Body of pancreas (tissue), 4 donors: ENCODE data around the gene PLCXD3. TPM values are rescaled to one million over a fixed set of nuclear protein-coding genes. Genes with fewer than 3 reads are reported as not detected.

Experiments
- ATAC-seq: fragments of 150-250 bp; one replicate; pipeline ENCODE4 v1.9.1; 2016
- DNase-seq, 4 donors: peaks; one replicate each; pipeline ENCODE4 v3.0.0-alpha.2; 2019
- H3K27ac ChIP-seq, 4 donors: fragments of 200-600 bp; sonication (generic); 1 replicate in 3 of 4; 2 replicates in 1 of 4; pipeline versions ENCODE4 v1.5.1 to v1.6.1; 2016 to 2019; ENCODE audit warnings: mild to moderate bottlenecking in 1 of 4, mixed read lengths in 1 of 4, moderate library complexity in 1 of 4
- H3K27me3 ChIP-seq, 2 donors: fragments of 200-600 bp; sonication (generic); one replicate each; pipeline ENCODE4 v1.6.0; 2016; ENCODE audit warnings: mild to moderate bottlenecking in 1 of 2
- H3K36me3 ChIP-seq, 2 donors: fragments of 200-600 bp; sonication (generic); replicated peaks in 1 of 2; 2 replicates each; pipeline ENCODE4 v1.5.1; 2016; ENCODE audit warnings: low read depth in 2 of 2; ENCODE audit not compliant: insufficient read depth in 1 of 2
- H3K4me1 ChIP-seq: fragments of 200-600 bp; sonication (generic); one replicate; pipeline ENCODE4 v1.6.0; 2016
- H3K4me3 ChIP-seq, 2 donors: fragments of 200-600 bp; sonication (generic); 1 replicate in 1 of 2; 2 replicates in 1 of 2; pipeline ENCODE4 v1.5.1; 2016 to 2019
- H3K9me3 ChIP-seq, 3 donors: fragments of 200-600 bp; sonication (generic); 1 replicate in 2 of 3; 2 replicates in 1 of 3; pipeline ENCODE4 v1.5.1; 2016
- CTCF ChIP-seq, 7 experiments: fragments of 450-650 bp in 4 of 7; fragments of 200-600 bp in 3 of 7; sonication (generic) in 3 of 7; IDR thresholded peaks; one replicate each; pipeline ENCODE4 v1.5.1; 2016 to 2019; ENCODE audit warnings: antibody characterized with exemption in 7 of 7
- POLR2A ChIP-seq, 3 donors: fragments of 450-650 bp; IDR thresholded peaks; one replicate each; pipeline ENCODE4 v1.6.1; 2016; ENCODE audit warnings: antibody characterized with exemption in 3 of 3, mild to moderate bottlenecking in 2 of 3
- WGBS, 2 donors: methylation state at CpG; one replicate each; pipeline ENCODE4 v1.1.5; 2017; 5-methylcytosine and 5-hydroxymethylcytosine counted together
- intact Hi-C: fragments of 100-400 bp; cut with DNase I; formaldehyde crosslinking; loops from one replicate; pipeline ENCODE4 v1.15.1; 2023
- total RNA-seq, 2 donors: library from RNA; depleted of rRNA; stranded (reverse); fragments of >200 nt; gene quantifications; one replicate each; pipeline ENCODE4 v1.1.0, GENCODE V29; 2016

Gene PLCXD3
- total RNA-seq, 2 donors from 2014 or later, result 1.6 to 3.9 TPM

GRCh38 chr5:41526699-41527098, 16.3 kb upstream of the PLCXD3 start:
- TF ChIP-seq POLR2A (IDR thresholded peaks at IDR 0.05) (no peak), CTCF (IDR thresholded peaks at IDR 0.05) (no peak)
- H3K4me1 ChIP-seq, result no peaks in the 10 kb centered on the region
- DNase-seq (no peak), ATAC-seq (no peak)
- intact Hi-C loops, result loop anchor here (10.0 kb wide), 1 partner anchor 622 kb away; the partner anchor contains the start of gene C7
- no peaks in the 10 kb centered on the region for H3K36me3 ChIP-seq
- WGBS, 2 donors, result 60 to 69% methylated on average over 4 of the region's 4 CpGs
- no peaks in the 10 kb centered on the region for H3K27me3 ChIP-seq
- H3K4me3 ChIP-seq, result no peak overlapping the region
- H3K27ac ChIP-seq, result no peak overlapping the region
- no peaks in the 10 kb centered on the region for H3K9me3 ChIP-seq

GRCh38 chr5:41524174-41524573, 13.8 kb upstream of the PLCXD3 start:
- peak in 3 of 7 experiments; percentile 14 to 31 (median 25) for TF ChIP-seq CTCF (IDR thresholded peaks at IDR 0.05)
- no peak for TF ChIP-seq POLR2A (IDR thresholded peaks at IDR 0.05)
- DNase-seq, result no peak
- Histone ChIP-seq H3K4me1 (no peaks in the 10 kb centered on the region), H3K4me3 (no peak overlapping the region), H3K27me3 (no peaks in the 10 kb centered on the region), H3K9me3 (no peaks in the 10 kb centered on the region), H3K36me3 (no peaks in the 10 kb centered on the region), H3K27ac (no peak overlapping the region)
- intact Hi-C loops, result loop anchor here (10.0 kb wide), 1 partner anchor 619 kb away; the partner anchor contains the start of gene C7
- ATAC-seq, result no peak

GRCh38 chr5:41522193-41522786, 11.9 kb upstream of the PLCXD3 start:
- Histone ChIP-seq H3K27me3 (peaks cover 0 to 3% of the 10 kb centered on the region in 2 donors), H3K27ac (no peak overlapping the region), H3K4me3 (no peak overlapping the region), H3K9me3 (no peaks in the 10 kb centered on the region), H3K4me1 (no peaks in the 10 kb centered on the region), H3K36me3 (no peaks in the 10 kb centered on the region)
- ATAC-seq (no peak), DNase-seq (no peak)
- intact Hi-C loops, result loop anchor here (10.0 kb wide), 1 partner anchor 617 kb away; the partner anchor contains the start of gene C7
- 38 to 44% methylated on average over 2 of the region's 2 CpGs for WGBS, 2 donors
- no peak for TF ChIP-seq CTCF (IDR thresholded peaks at IDR 0.05)
- TF ChIP-seq POLR2A (IDR thresholded peaks at IDR 0.05), result no peak

GRCh38 chr5:41519801-41520200, 9.4 kb upstream of the PLCXD3 start:
- Histone ChIP-seq H3K27me3 (peaks cover 0 to 3% of the 10 kb centered on the region in 2 donors), H3K9me3 (no peaks in the 10 kb centered on the region), H3K4me3 (no peak overlapping the region), H3K36me3 (no peaks in the 10 kb centered on the region), H3K27ac (no peak overlapping the region), H3K4me1 (no peaks in the 10 kb centered on the region)
- WGBS, 2 donors, result 37 to 42% methylated on average over 6 of the region's 6 CpGs
- intact Hi-C loops, result loop anchor here (10.0 kb wide), 2 partner anchors 245 to 615 kb away; partner anchors contain the start of gene C7
- no peak for ATAC-seq
- DNase-seq, result peak in 1 of 4 donors; percentile 12
- no peak for TF ChIP-seq POLR2A (IDR thresholded peaks at IDR 0.05)
- TF ChIP-seq CTCF (IDR thresholded peaks at IDR 0.05), result peak in 6 of 7 experiments; percentile 15 to 64 (median 54)

- Histone ChIP-seq H3K9me3 (no peaks in the 10 kb centered on the region), H3K27me3 (peaks cover 0 to 3% of the 10 kb centered on the region in 2 donors), H3K36me3 (no peaks in the 10 kb centered on the region), H3K27ac (no peak overlapping the region), H3K4me1 (no peaks in the 10 kb centered on the region), H3K4me3 (no peak overlapping the region)
- no peak for TF ChIP-seq POLR2A (IDR thresholded peaks at IDR 0.05)
- no peak for TF ChIP-seq CTCF (IDR thresholded peaks at IDR 0.05)
- no peak for DNase-seq
- intact Hi-C loops, result loop anchor here (10.0 kb wide), 1 partner anchor 243 kb away; no protein-coding TSS in a partner anchor
- no peak for ATAC-seq
Measured at GRCh38 chr5:41517909-41518308, 7.5 kb upstream of the PLCXD3 start.
